ENCODE results near the gene ANXA9.

- no peak for TF ChIP-seq POLR2A (IDR thresholded peaks at IDR 0.05)
- no peak for TF ChIP-seq CTCF (IDR thresholded peaks at IDR 0.05)
- no peak for TF ChIP-seq POLR2AphosphoS5 (IDR thresholded peaks at IDR 0.05; ENCODE audit: insufficient read depth in 1 of 2, low read depth in 1 of 2)
Observed at GRCh38 chr1:151011154-151011850, 29.2 kb downstream of the ANXA9 start.
